Cortex of kidney (tissue), 1 donor: ENCODE results near the gene RPL3.
"Not testable (repeated sequence)": the region's sequence is repeated elsewhere in the genome, so short reads cannot be mapped to it uniquely, and the experiment has no call there.

Source experiments
- DNase-seq: peaks from one replicate; lab custom pipeline; 2025; lab: John Stamatoyannopoulos, UW

Gene RPL3

GRCh38 chr22:39351689-39352214 lies 32.3 kb upstream of the RPL3 start:
- no peak for DNase-seq

DNA sequence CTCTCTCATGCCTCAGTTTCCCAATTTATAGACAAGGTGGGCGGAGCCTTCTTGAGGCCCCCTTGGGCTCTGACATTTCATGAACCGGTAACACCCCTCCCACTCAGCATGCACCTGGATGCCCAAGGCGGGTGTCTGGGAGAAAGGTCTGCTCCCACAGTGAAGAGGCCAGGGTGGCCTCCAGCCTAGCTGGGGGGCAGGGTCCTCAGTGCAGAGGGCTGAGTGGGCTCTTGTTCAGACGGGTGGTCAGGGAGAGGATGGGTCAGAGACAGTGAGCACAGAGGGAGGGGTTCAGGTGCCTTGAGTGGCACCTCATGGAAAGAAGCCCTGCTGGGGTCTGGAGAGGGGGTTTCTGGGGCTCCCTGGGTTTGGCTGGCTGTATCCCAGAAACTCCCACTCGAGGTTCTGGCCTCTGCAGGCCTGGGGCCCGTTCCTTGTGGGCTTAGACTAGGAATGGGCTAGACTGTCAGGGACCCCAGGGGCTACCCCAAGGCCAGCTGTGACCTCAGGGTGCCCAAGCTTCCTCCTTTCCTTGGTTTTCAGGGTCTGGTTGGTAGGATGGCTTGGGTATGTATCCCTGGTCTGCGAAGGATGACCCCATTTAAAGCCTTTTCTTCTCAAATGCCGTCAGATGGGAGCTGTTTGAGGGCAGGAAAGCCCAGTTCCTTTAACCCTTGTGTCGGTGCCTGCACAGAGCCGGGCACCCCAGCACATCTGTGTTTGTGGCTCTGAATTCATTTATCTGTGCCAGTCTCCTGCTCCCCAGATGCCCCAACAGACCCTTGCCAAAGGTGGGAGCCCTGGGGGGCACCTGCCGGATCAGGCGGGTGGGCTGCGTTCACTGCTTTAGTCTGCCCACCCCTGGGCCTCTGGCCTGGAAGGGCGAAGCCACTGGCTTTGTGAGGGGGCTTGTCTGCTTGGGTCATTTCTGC lies 31.6 kb upstream of the RPL3 start:
- DNase-seq = no peak

- no peak for DNase-seq
Observed at GRCh38 chr22:39349967-39350726, 30.7 kb upstream of the RPL3 start, which contains the start of gene SYNGR1. TSS of gene SYNGR1 (plus strand) at chr22:39349991. CDS start at chr22:39350011, 20 bp downstream.

DNA sequence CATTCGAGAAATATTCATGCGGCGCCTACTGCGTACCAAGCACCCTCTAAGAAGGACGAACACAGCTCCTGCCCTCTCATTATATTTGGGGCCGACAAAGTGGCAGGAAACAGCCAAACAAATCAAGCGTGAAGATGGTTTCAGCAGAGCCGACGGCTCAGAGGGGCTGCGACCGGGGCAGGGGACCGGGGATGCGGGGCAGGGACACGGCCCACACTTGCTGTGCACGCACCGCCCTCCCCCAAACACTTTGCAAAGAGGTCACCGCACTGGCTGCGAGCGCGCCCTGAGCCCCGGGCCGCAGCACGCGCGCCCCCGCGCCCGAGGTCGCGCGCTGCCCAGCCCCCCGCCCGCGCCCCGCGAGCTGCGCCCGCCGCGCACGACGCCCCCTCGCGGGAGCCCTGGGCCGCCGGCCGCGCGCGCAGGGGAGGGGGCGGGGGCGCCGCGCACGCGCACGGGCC lies 30.1 kb upstream of the RPL3 start:
- DNase-seq = no peak

DNA sequence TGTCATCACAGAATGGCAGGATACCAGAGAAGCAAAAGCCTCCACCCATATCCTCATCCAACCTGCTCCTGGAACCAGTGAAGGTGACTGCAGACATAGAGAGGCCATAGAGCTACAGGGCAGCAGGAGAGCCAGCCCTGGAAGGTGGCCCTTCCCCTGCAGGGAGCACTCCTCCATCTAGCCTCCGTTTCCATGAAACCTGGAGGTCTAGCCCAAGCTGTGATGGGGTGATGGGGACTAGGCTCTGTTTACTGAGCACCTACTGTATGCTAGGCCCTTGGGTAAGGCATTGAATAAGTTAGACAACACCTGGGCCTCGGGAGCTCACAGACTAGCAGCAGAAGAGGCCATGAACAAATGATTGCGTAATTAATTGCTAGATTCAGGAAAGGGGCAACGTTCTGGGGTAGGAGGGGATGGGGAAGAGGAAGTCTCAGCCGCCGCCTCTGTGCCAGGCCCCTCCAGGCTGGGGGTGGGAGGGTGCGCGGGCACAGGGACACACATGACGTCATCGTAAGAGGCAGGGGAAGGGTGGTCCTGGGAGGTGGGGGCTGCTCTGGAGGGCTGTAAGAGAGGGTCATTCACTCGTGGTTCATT lies 29.6 kb upstream of the RPL3 start:
- DNase-seq = no peak

DNA sequence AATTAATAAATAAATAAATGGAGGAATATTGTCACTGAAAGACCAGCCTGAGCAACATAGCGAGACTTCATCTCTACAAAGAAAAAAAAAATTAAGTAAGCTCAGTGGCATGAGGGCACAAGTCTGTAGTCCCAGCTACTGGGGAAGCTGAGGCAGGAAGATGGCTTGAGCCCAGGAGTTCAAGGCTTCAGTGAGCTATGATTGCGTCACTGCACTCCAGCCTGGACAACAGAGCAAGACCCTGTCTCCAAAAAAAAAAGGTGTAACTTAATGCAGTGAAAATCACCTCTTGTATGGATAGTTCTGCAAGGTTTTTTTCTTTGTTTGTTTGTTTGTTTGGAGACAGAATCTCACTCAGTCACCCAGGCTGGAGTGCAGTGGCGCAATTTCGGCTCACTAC lies 25.8 kb upstream of the RPL3 start:
- no peak for DNase-seq

DNA sequence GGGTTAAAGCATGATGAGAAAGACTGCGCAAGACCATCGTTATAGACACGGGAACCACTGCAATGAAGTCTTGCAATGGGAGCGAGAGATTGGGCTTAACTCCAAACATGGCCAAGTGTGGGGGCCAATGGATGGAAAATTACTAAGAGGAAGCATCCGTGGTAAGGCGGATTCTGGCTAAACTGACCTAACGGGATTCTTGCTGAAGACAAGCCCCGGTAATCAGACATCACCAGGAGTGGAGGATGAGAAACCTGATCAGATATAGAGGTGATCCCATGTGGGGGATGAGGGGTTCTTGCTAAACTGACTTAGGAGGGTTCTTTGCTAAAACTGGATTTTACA lies 24.6 kb upstream of the RPL3 start:
- no peak for DNase-seq

- DNase-seq = no peak
Observed at GRCh38 chr22:39343259-39344045, 24.0 kb upstream of the RPL3 start.

DNA sequence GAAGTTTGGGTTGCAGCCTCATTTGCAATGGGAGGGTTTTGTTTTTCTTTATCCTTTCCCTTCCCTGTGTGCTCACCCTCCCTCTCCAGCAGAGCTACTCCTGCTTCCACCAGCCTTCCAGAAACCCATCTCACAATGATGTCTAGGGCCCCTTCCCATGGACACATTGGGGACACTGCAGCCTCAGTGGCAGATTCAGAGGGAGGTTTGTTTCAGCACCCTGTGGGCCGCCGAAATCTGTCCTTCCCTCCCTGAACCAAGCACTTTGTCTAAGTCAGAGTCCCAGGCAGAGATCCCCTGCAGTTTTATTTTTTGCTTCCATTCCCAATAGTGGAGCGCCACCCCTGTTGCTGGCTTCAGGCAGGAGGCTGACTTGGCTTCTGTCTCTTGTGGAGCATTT lies 21.8 kb upstream of the RPL3 start:
- no peak for DNase-seq

DNA sequence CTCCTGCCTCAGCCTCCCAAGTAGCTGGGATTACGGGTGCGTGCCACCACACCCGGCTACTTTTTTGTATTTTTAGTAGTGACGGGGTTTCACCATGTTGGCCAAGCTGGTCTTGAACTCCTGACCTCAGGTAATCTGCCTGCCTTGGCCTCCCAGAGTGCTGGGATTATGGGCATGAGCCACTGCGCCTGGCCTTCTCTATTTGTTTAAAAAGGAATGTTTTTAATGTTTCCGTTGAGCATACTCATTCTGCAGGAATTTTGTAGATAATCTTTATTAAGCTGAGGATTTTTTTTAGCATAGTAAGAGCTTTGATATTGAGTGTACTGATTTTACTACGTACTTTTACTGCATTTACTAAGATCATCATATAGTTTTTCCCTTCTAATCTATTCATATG lies 20.4 kb upstream of the RPL3 start:
- not testable (repeated sequence) for DNase-seq

- DNase-seq = no peak
Observed at GRCh38 chr22:39336411-39336810, 17.0 kb upstream of the RPL3 start.

- no peak for DNase-seq
Observed at GRCh38 chr22:39332441-39333064, 13.1 kb upstream of the RPL3 start.

- not testable (repeated sequence) for DNase-seq
Observed at GRCh38 chr22:39330553-39330952, 11.1 kb upstream of the RPL3 start.

DNA sequence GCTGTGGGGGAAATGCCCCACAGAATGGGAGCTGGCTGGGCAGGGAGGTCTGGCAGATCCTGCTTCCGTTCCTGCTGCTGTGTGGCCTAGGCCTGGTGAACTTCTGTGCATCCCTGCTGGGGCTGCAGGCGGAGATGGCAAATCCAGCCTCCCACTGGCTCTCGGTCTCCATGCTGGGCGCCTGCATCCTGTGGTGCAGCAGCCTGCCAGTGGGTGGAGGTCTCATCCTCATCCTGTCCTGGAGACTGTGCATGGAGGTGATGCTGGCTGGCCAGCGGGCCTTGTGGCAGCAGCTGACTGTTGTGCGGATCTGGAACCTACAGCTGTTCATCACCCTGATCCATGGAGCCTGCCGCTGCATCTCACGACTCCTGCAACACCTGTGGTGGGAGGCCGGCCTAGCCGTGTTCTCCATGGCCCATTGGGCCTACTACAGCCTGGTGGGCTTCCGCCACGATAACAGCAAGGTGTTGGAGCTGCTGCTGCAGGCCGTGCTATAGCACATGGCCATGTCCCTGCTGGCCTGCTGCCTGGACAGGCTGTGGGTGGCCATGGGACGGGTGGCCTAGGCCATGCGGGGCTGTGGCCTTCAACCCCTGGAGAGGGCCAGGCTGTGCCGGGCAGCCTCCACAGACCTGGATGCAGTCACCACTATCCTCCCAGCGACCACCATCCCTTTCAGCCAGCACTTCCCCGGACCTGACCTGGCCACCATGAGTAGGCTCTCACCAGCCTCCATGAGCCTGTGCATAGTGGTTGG lies 8.8 kb upstream of the RPL3 start:
- DNase-seq = no peak

DNA sequence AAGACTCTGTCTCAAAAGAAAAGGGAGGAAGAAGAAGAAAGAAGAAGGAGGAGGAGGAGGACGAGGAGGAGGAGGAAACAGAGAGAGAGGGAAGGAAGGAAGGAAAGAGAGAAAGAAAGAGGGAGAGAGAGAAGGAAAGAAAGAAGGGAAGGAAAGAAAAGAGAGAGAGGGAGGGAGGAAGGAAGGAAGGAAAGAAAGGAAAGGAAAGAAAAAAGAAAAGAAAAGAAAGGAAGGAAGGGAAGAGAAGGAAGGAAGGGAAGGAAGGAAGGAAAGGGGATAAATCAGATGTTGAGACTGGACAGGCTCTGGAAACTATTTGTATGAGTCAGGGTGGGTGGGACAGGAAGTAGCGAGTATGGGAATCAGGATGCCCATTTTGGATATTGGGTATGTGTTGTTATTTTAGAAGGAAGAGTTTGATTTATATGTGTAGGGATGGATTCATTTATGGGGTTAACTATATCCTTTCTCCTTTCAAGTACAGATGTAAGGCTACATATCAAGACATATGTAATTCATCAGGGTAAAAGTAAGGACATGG lies 6.0 kb upstream of the RPL3 start:
- no peak for DNase-seq

- DNase-seq = not testable (repeated sequence)
Observed at GRCh38 chr22:39320616-39321029, 1.2 kb upstream of the RPL3 start.

- no peak for DNase-seq
Observed at GRCh38 chr22:39318507-39319283, 728 bp downstream of the RPL3 start.

DNA sequence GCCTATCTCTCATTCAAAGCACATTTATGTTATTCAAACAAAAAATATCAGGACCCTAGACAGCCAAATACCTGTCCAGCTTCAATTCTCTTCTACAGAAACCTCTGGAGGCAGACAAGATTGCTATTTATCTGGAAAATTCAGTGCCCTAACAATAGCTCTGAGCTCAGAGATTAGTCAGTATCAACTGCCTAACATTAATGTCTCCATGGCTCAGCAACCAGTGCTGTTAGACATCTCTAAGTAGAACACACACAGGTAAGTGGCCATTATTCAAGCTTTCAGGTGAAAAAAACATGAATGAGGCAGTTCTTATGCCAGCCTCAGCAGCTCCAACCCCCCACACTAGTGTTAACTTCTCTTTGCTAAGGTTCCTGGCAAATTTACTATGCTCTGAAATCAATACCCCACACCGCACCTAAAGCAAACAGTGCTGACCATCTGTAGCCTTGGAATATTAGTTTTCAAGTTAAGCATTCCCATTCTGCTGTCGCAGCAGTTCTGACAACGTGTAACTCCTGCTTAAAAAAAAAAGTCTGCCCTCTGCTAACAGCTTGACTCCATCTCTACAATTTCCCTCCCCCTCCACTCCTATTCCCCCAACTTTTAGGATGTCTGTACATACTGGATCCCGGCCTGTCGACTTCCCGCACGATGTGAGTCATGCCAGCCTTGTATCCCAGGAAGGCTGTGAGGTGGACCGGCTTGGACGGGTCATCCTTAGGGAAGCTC lies 1.5 kb downstream of the RPL3 start:
- DNase-seq = no peak
